Thyroid gland (tissue), 4 donors: Measurements from ENCODE around the gene TOMM20L.

Source experiments
- POLR2A ChIP-seq, 2 donors: fragments of 450-650 bp; IDR thresholded peaks; one replicate each; pipeline ENCODE4 v1.6.1; 2017; ENCODE audit warnings: antibody characterized with exemption in 2 of 2, mild to moderate bottlenecking in 2 of 2, moderate library complexity in 1 of 2
- TF ChIP-seq, protein P1 (sequence below), 6 experiments: fragments of 200-600 bp in 3 of 6; fragments of 450-650 bp in 3 of 6; sonication (generic) in 3 of 6; IDR thresholded peaks; one replicate each; pipeline ENCODE4 v1.5.1; 2016 to 2019; ENCODE audit warnings: antibody characterized with exemption in 6 of 6, mild to moderate bottlenecking in 2 of 6, inconsistent platforms in 1 of 6, moderate library complexity in 1 of 6

DNA sequence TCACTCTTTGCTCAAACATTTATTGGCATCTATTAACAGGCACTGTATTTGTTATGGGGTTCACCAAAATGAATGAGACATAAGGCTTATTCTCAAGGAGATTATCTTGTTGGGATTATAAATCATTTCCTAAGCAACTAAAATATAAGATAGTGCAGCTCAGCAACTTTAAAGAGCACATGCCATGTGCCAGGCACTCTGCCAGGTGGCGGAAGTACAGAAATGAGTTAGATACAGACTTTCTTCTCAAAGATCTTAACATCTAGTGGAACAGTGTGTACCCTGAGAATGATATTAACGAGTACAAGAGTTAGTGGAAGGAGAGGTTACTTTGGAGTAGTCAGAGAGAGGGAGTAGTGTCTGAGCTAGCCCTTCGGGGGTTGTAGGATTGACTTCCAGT lies 28.4 kb upstream of the TOMM20L start:
- TF ChIP-seq, protein P1, sequence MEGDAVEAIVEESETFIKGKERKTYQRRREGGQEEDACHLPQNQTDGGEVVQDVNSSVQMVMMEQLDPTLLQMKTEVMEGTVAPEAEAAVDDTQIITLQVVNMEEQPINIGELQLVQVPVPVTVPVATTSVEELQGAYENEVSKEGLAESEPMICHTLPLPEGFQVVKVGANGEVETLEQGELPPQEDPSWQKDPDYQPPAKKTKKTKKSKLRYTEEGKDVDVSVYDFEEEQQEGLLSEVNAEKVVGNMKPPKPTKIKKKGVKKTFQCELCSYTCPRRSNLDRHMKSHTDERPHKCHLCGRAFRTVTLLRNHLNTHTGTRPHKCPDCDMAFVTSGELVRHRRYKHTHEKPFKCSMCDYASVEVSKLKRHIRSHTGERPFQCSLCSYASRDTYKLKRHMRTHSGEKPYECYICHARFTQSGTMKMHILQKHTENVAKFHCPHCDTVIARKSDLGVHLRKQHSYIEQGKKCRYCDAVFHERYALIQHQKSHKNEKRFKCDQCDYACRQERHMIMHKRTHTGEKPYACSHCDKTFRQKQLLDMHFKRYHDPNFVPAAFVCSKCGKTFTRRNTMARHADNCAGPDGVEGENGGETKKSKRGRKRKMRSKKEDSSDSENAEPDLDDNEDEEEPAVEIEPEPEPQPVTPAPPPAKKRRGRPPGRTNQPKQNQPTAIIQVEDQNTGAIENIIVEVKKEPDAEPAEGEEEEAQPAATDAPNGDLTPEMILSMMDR (IDR thresholded peaks at IDR 0.05), result no peak
- no peak for TF ChIP-seq POLR2A (IDR thresholded peaks at IDR 0.05)
